Cardiac muscle cell (in vitro differentiated cells and primary cell): ENCODE measurements around the gene DZIP1L. TPM values are rescaled to one million over a fixed set of nuclear protein-coding genes. Genes with fewer than 3 reads are reported as not detected.
"Not testable (repeated sequence)": the region's sequence is repeated elsewhere in the genome, so short reads cannot be mapped to it uniquely, and the experiment has no call there.

ENCODE experiments used
- DNase-seq, 2 donors: peaks; one replicate each; pipeline versions ENCODE4 v3.0.0 to v3.0.0-alpha.2; 2010 to 2017; ENCODE audit warnings: low read depth in 1 of 2, low spot score in 1 of 2
- H3K27ac ChIP-seq: fragments of 200-600 bp; sonication (generic); 2 replicates; pipeline ENCODE4 v1.5.1; 2016
- H3K27me3 ChIP-seq: fragments of 200-600 bp; sonication (generic); 2 replicates; pipeline ENCODE4 v1.6.0; 2016; ENCODE audit warnings: control low read depth
- H3K36me3 ChIP-seq: fragments of 200-600 bp; sonication (generic); 2 replicates; pipeline ENCODE4 v1.5.1; 2016; ENCODE audit warnings: control low read depth
- H3K4me1 ChIP-seq: fragments of 200-600 bp; sonication (generic); 2 replicates; pipeline ENCODE4 v1.8.1; 2017; ENCODE audit warnings: low read depth, mild to moderate bottlenecking, mixed run types
- H3K4me3 ChIP-seq: fragments of 200-600 bp; sonication (generic); 2 replicates; pipeline ENCODE4 v1.5.1; 2016; ENCODE audit warnings: mild to moderate bottlenecking
- H3K9me3 ChIP-seq: fragments of 200-600 bp; sonication (generic); 2 replicates; pipeline ENCODE4 v1.5.1; 2017; ENCODE audit warnings: low read depth, mild to moderate bottlenecking, control low read depth
- CTCF ChIP-seq: IDR thresholded peaks from 2 replicates; pipeline ENCODE4 v1.5.1; 2012; ENCODE audit warnings: low read depth, mild to moderate bottlenecking, low read length
- polyA plus RNA-seq: library from polyadenylated mRNA; unstranded; fragments of >200 nt; fragmentation: Nextera tagmentation; extraction: Ambion mirVana; gene quantifications from 2 replicates; pipeline ENCODE4 v1.2.1, GENCODE V29; 2016
- total RNA-seq: library from RNA; depleted of rRNA; stranded (reverse); fragments of >200 nt; gene quantifications from 2 replicates; pipeline ENCODE4 v1.2.3, GENCODE V29; 2016

DZIP1L gene
- total and polyA plus RNA-seq, 2 experiments from 2014 or later = 19.4 to 81.3 TPM

GRCh38 chr3:138112362-138112761 lies 3.0 kb downstream of the DZIP1L start:
- no peak for TF ChIP-seq CTCF
- no peak overlapping the region for H3K27ac ChIP-seq
- peaks cover 3% of the 10 kb centered on the region for H3K36me3 ChIP-seq
- peaks cover 13% of the 10 kb centered on the region for H3K4me1 ChIP-seq
- H3K4me3 ChIP-seq = no peak overlapping the region
- H3K9me3 ChIP-seq = no peaks in the 10 kb centered on the region
- H3K27me3 ChIP-seq = no peaks in the 10 kb centered on the region
- no peak for DNase-seq

- no peak for TF ChIP-seq CTCF
- DNase-seq = no peak
- Histone ChIP-seq H3K9me3 (no peaks in the 10 kb centered on the region), H3K4me3 (no peak overlapping the region), H3K27me3 (no peaks in the 10 kb centered on the region), H3K27ac (no peak overlapping the region), H3K36me3 (no peaks in the 10 kb centered on the region), H3K4me1 (peaks cover 6% of the 10 kb centered on the region)
These were observed 9.8 kb downstream of the DZIP1L start for GRCh38 chr3:138105598-138105997.

- H3K27ac ChIP-seq = no peak overlapping the region
- H3K9me3 ChIP-seq = no peaks in the 10 kb centered on the region
- H3K27me3 ChIP-seq = no peaks in the 10 kb centered on the region
- no peak overlapping the region for H3K4me3 ChIP-seq
- DNase-seq = no peak
- no peaks in the 10 kb centered on the region for H3K36me3 ChIP-seq
- peaks cover 6% of the 10 kb centered on the region for H3K4me1 ChIP-seq
- no peak for TF ChIP-seq CTCF
These were observed 11.9 kb downstream of the DZIP1L start for GRCh38 chr3:138103466-138103865.

DNA sequence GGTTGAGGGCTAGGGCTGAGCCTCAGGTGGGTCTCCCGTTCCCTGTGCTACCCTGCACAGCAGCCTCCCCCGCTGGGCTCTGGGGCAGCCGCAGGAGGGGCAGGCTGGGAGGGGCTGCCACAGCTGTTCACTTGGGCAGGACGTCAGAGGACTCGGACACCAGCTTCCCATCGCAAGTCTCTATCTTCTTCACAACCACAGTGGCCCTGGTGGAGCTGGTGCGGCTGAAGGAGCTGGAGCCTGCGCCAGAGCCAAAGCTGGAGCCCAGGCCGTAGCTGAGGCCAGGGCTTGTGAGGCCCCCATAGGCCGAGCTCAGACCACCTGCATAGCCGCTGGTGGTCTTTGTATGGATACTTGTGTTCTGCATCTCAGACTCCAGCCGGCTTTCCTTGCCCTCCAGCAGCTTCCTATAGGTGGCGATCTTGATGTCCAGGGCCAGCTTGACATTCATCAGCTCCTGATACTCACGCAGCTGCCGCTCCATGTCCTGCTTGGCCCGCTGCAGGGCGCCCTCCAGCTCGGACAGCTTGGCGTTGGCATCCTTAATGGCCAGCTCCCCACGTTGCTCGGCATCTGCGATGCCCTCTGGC lies 14.0 kb downstream of the DZIP1L start:
- not testable (repeated sequence) for H3K27me3 ChIP-seq, H3K9me3 ChIP-seq, H3K36me3 ChIP-seq, H3K27ac ChIP-seq, DNase-seq, H3K4me1 ChIP-seq, H3K4me3 ChIP-seq
- TF ChIP-seq CTCF = peak; percentile 32

GRCh38 chr3:138099417-138099816 lies 16.0 kb downstream of the DZIP1L start:
- H3K4me3 ChIP-seq = no peak overlapping the region
- no peak for TF ChIP-seq CTCF

More at GRCh38 chr3:138099417-138099816, 16.0 kb downstream of the DZIP1L start:
- peaks cover 4% of the 10 kb centered on the region for H3K36me3 ChIP-seq
- no peaks in the 10 kb centered on the region for H3K27me3 ChIP-seq
- no peak for DNase-seq
- H3K9me3 ChIP-seq = no peaks in the 10 kb centered on the region
- H3K27ac ChIP-seq = no peak overlapping the region
- H3K4me1 ChIP-seq = peaks cover under 1% of the 10 kb centered on the region
